GM21619 (cell line): ENCODE data around the gene ACER1.
"Not testable (repeated sequence)": the region's sequence is repeated elsewhere in the genome, so short reads cannot be mapped to it uniquely, and the experiment has no call there.

Source experiments
- ATAC-seq: cut with Tn5 transposase; IDR thresholded peaks from one replicate; pipeline ENCODE4 v1.9.1; 2021; ENCODE audit not compliant: unreplicated experiment

Gene ACER1

GRCh38 chr19:6333439-6333838 is at the start of gene ACER1:
ACER1 (minus strand) TSS chr19:6333612; CDS start chr19:6333551, 61 bp downstream.
- no peak for ATAC-seq

- ATAC-seq, result no peak
Measured at GRCh38 chr19:6383188-6383587, 49.8 kb upstream of the ACER1 start.

GRCh38 chr19:6381030-6381750 is 47.8 kb upstream of the ACER1 start:
- no peak for ATAC-seq

GRCh38 chr19:6379744-6380143 is 46.3 kb upstream of the ACER1 start:
- no peak for ATAC-seq

GRCh38 chr19:6378486-6378885 is 45.1 kb upstream of the ACER1 start:
- ATAC-seq, result no peak

GRCh38 chr19:6378041-6378440 is 44.6 kb upstream of the ACER1 start:
- no peak for ATAC-seq

- ATAC-seq, result no peak
Measured at GRCh38 chr19:6376512-6377190, 43.2 kb upstream of the ACER1 start.

GRCh38 chr19:6375411-6376010 is 42.1 kb upstream of the ACER1 start, which contains the start of gene PSPN:
PSPN (minus strand) TSS chr19:6375933; CDS start chr19:6375849, 84 bp downstream.
- no peak for ATAC-seq

GRCh38 chr19:6374711-6375410 is 41.4 kb upstream of the ACER1 start:
- ATAC-seq, result no peak

GRCh38 chr19:6374161-6374709 is 40.8 kb upstream of the ACER1 start:
- no peak for ATAC-seq

GRCh38 chr19:6373813-6374108 is 40.3 kb upstream of the ACER1 start:
- no peak for ATAC-seq

- ATAC-seq, result peak; percentile 43
Measured at GRCh38 chr19:6373096-6373812, 39.8 kb upstream of the ACER1 start.

GRCh38 chr19:6372594-6373095 is 39.2 kb upstream of the ACER1 start, which contains the start of gene ALKBH7:
ALKBH7 (plus strand) TSS chr19:6372794; CDS start chr19:6372821, 27 bp downstream.
- ATAC-seq, result peak; percentile 71

GRCh38 chr19:6364353-6364752 is 30.9 kb upstream of the ACER1 start:
- no peak for ATAC-seq

GRCh38 chr19:6362351-6362801 is 29.0 kb upstream of the ACER1 start:
- no peak for ATAC-seq

GRCh38 chr19:6362027-6362350 is 28.6 kb upstream of the ACER1 start:
- ATAC-seq, result no peak

GRCh38 chr19:6360857-6361216 is 27.4 kb upstream of the ACER1 start:
- ATAC-seq, result not testable (repeated sequence)

GRCh38 chr19:6360445-6360844 is 27.0 kb upstream of the ACER1 start:
- not testable (repeated sequence) for ATAC-seq

- ATAC-seq, result no peak
Measured at GRCh38 chr19:6359568-6360341, 26.3 kb upstream of the ACER1 start.

GRCh38 chr19:6358003-6358402 is 24.6 kb upstream of the ACER1 start:
- no peak for ATAC-seq
